Esophagus muscularis mucosa (tissue), 4 donors: Measurements from ENCODE around the gene TBC1D24. TPM values are rescaled to one million over a fixed set of nuclear protein-coding genes. Genes with fewer than 3 reads are reported as not detected.
A peak's percentile ranks its signal among the peaks of the same experiment; 100 is the strongest.

Experiments
- DNase-seq: peaks from one replicate; pipeline ENCODE4 v3.0.0-alpha.2; 2017; ENCODE audit errors: extremely low spot score
- H3K27ac ChIP-seq, 4 donors: fragments of 200-600 bp; sonication (generic); replicated peaks in 1 of 4; 1 replicate in 3 of 4; 2 replicates in 1 of 4; pipeline ENCODE4 v1.5.1; 2016 to 2019; ENCODE audit warnings: mild to moderate bottlenecking in 1 of 4
- H3K27me3 ChIP-seq, 4 donors: fragments of 200-600 bp; sonication (generic); one replicate each; pipeline versions ENCODE4 v1.5.1 to v1.6.0; 2016 to 2019
- H3K36me3 ChIP-seq, 4 donors: fragments of 200-600 bp; sonication (generic); one replicate each; pipeline ENCODE4 v1.5.1; 2016 to 2019
- H3K4me1 ChIP-seq, 4 donors: fragments of 200-600 bp; sonication (generic); one replicate each; pipeline ENCODE4 v1.5.1; 2016 to 2019
- H3K4me3 ChIP-seq, 4 donors: fragments of 200-600 bp; sonication (generic); 1 replicate in 2 of 4; 2 replicates in 2 of 4; pipeline ENCODE4 v1.5.1; 2016 to 2019; ENCODE audit warnings: mild to moderate bottlenecking in 4 of 4, moderate library complexity in 1 of 4
- H3K9me3 ChIP-seq, 4 donors: fragments of 200-600 bp; sonication (generic); 1 replicate in 3 of 4; 2 replicates in 1 of 4; pipeline ENCODE4 v1.5.1; 2016 to 2019
- EP300 ChIP-seq: sonication (generic); formaldehyde crosslinking; IDR thresholded peaks from one replicate; pipeline ENCODE4 v1.6.1; 2017; ENCODE audit warnings: antibody characterized with exemption
- POLR2A ChIP-seq: fragments of 450-650 bp; IDR thresholded peaks from one replicate; pipeline ENCODE4 v1.6.1; 2017; ENCODE audit warnings: antibody characterized with exemption, moderate library complexity, mild to moderate bottlenecking, low read depth
- POLR2AphosphoS5 ChIP-seq, 2 donors: sonication (generic); formaldehyde crosslinking; IDR thresholded peaks; one replicate each; pipeline ENCODE4 v1.6.1; 2017; ENCODE audit warnings: antibody characterized with exemption in 2 of 2
- WGBS: methylation state at CpG from one replicate; pipeline ENCODE4 v1.1.5; 2018; 5-methylcytosine and 5-hydroxymethylcytosine counted together
- intact Hi-C: fragments of 100-400 bp; cut with DNase I; formaldehyde crosslinking; loops from one replicate; pipeline ENCODE4 v1.15.1; 2023
- total RNA-seq, 4 donors: library from RNA; depleted of rRNA; stranded (reverse); fragments of >200 nt; gene quantifications; one replicate each; pipeline versions ENCODE4 v1.1.0 to v1.2.1, GENCODE V29; 2016
- TF ChIP-seq, protein P1 (sequence below), 3 experiments: fragments of 200-600 bp in 2 of 3; fragments of 450-650 bp in 1 of 3; sonication (generic) in 2 of 3; IDR thresholded peaks; one replicate each; pipeline ENCODE4 v1.5.1; 2017 to 2019; ENCODE audit warnings: antibody characterized with exemption in 3 of 3, mild to moderate bottlenecking in 2 of 3, moderate library complexity in 1 of 3

TBC1D24 gene
- total RNA-seq, 4 donors from 2014 or later: 7.0 to 14.1 (median 11.5) TPM

- H3K36me3 ChIP-seq: peaks cover 13 to 46% (median 30%) of the 10 kb centered on the region in 4 donors
- intact Hi-C loops: loop anchor here (2.0 to 10.0 kb wide), 4 partner anchors 43 to 236 kb away; partner anchors contain the start of genes ABCA3, CCNF and RNPS1
- TF ChIP-seq, protein P1, sequence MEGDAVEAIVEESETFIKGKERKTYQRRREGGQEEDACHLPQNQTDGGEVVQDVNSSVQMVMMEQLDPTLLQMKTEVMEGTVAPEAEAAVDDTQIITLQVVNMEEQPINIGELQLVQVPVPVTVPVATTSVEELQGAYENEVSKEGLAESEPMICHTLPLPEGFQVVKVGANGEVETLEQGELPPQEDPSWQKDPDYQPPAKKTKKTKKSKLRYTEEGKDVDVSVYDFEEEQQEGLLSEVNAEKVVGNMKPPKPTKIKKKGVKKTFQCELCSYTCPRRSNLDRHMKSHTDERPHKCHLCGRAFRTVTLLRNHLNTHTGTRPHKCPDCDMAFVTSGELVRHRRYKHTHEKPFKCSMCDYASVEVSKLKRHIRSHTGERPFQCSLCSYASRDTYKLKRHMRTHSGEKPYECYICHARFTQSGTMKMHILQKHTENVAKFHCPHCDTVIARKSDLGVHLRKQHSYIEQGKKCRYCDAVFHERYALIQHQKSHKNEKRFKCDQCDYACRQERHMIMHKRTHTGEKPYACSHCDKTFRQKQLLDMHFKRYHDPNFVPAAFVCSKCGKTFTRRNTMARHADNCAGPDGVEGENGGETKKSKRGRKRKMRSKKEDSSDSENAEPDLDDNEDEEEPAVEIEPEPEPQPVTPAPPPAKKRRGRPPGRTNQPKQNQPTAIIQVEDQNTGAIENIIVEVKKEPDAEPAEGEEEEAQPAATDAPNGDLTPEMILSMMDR (IDR thresholded peaks at IDR 0.05): no peak
- no peak for TF ChIP-seq POLR2A
- no peak for TF ChIP-seq EP300
- TF ChIP-seq POLR2AphosphoS5 (IDR thresholded peaks at IDR 0.05): no peak
- no peaks in the 10 kb centered on the region for H3K9me3 ChIP-seq
- peaks cover 42 to 48% (median 45%) of the 10 kb centered on the region in 4 donors for H3K4me1 ChIP-seq
- H3K27me3 ChIP-seq: no peaks in the 10 kb centered on the region
- H3K4me3 ChIP-seq: no peak overlapping the region
- H3K27ac ChIP-seq: no peak overlapping the region
- DNase-seq: no peak
- 89% methylated on average over 8 of the region's 20 CpGs for WGBS
Measured at GRCh38 chr16:2500430-2500917, 25.5 kb downstream of the TBC1D24 start.

DNA sequence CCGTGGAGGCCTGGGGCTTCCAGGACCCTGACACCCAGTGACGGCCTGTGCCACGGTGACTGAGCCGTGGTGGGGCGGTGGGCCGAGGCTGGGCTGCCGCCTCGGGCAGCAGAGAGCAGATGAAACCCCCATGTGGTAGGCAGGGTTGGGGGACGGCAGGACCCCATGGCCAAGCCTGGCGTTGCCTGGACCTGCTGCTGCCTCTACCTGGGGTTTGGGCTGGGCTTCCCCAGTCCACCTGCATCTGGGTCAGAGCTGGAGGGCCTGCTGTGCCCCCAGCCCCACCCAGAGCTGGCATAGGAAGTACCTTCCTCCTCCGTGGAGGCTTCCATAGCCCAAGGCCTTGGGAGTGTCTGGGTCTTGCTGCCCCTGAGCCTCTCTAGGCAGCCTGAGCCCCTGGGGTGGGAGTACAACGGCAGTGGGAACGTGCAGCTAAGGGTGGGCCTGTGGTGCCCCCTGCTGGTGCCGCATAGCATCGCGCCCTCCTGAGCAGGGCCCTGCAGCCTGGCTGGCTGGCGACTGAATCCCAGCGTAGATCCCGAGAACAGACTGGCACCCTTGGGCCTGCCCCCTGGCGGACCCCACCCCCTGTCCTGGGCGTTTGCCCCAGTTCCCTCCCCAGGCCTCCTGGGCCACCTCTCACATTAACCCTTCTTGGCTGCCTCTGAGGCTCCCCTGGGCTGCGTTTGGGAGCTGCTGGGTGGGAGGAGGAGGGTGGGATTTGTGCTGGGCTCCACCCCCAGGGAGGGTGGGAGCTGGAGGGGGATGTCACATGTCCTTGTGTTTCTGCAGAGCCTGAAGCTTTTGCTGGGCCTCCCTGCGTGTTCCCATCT is 26.2 kb downstream of the TBC1D24 start:
- H3K27ac ChIP-seq: peak overlapping the region in 3 of 4 donors; percentile 52 to 59 (median 53)
- WGBS: 10% methylated on average over 2 of the region's 23 CpGs
- peak; percentile 96 for DNase-seq
- intact Hi-C loops: loop anchor here (2.0 to 10.0 kb wide), 4 partner anchors 44 to 236 kb away; partner anchors contain the start of genes ABCA3, CCNF and RNPS1
- no peaks in the 10 kb centered on the region for H3K27me3 ChIP-seq
- peaks cover 10 to 42% (median 28%) of the 10 kb centered on the region in 4 donors for H3K36me3 ChIP-seq
- H3K4me3 ChIP-seq: peak overlapping the region; percentile 36 to 52 (median 40)
- H3K4me1 ChIP-seq: peaks cover 42 to 48% (median 45%) of the 10 kb centered on the region in 4 donors
- TF ChIP-seq, protein P1 (IDR thresholded peaks at IDR 0.05): peak in 2 of 3 experiments; percentile 96 to 97
- TF ChIP-seq EP300 (no peak), POLR2A (peak; percentile 22), POLR2AphosphoS5 (IDR thresholded peaks at IDR 0.05) (peak in 1 of 2 donors; percentile 59)
- no peaks in the 10 kb centered on the region for H3K9me3 ChIP-seq

DNA sequence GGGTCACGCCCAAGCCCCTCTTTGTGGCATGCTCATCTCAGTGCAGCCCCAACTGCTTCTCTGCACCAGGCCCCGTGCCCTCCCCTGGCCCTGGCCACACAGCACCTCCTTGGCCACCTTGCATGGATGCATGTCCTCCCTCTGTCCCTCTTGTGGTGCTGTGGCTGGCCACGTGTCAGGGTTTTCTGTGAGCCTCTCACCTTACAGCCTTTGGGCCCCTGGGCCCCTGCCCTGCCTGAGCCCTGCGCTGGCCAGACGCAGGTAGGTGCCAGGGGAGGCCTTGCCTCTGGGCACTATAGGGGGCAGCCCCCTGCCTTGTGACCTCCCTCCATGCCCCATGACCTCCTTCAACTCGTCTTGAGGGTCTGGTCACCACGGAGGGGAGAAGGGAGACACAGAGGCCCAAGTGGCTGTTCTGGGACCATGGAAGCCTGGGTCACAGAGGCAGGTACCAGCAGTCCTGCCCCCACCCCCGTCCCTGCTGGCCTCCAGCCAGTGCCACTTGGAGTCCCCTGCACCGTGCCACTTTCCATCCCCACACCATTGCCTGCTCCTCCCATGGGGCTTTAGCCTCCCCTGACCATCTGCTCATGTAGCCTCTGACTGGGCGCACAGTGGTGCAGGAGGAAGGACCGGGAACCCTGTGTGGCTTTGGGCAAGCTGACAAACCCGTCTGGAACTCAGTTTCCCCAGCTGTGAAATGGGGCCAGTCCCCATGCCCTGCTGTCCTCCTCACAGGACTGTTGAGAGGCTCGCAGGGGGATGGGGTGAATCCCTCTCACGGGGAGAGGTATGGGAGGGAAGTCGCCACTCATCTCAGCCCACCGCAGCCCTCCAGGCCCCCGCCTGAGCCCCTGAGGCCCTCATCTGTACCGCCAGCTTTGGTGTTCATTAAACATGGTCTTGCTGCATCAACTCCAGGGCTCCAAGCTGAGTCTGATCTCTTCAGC is 27.3 kb downstream of the TBC1D24 start:
- intact Hi-C loops: loop anchor here (2.0 to 10.0 kb wide), 4 partner anchors 45 to 237 kb away; partner anchors contain the start of genes ABCA3, CCNF and RNPS1
- TF ChIP-seq POLR2A (no peak), POLR2AphosphoS5 (IDR thresholded peaks at IDR 0.05) (no peak), EP300 (no peak)
- TF ChIP-seq, protein P1 (IDR thresholded peaks at IDR 0.05): no peak
- peak overlapping the region in 1 of 4 donors; percentile 40 for H3K4me3 ChIP-seq
- H3K27me3 ChIP-seq: no peaks in the 10 kb centered on the region
- 62% methylated on average over 6 of the region's 18 CpGs for WGBS
- H3K9me3 ChIP-seq: no peaks in the 10 kb centered on the region
- peaks cover 37 to 43% (median 41%) of the 10 kb centered on the region in 4 donors for H3K4me1 ChIP-seq
- H3K27ac ChIP-seq: peak overlapping the region in 2 of 4 donors; percentile 53 to 59
- no peak for DNase-seq
- peaks cover 0 to 31% (median 17%) of the 10 kb centered on the region in 4 donors for H3K36me3 ChIP-seq

DNA sequence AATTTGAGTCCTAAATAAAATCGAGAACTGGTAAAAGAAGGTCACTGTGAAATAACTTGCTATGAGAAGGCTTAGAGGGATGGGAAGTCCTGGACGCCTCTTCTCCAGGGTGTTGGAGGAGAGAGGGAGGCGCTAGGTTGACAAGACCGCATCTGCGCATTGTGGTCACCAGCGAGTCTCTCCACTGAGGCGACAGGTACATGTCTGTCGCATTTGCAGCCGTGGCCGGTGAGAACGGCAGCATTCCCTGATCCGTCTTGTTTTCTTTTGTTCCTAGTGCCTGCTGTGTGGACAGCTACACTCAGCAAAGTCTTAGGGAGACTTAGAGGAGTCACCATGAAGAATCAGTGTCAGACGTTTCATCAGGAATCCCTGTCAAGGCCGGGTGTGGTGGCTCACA is 30.8 kb downstream of the TBC1D24 start:
- no peaks in the 10 kb centered on the region for H3K9me3 ChIP-seq
- intact Hi-C loops: loop anchor here (10.0 kb wide), 1 partner anchor 241 kb away; the partner anchor contains the start of gene RNPS1
- no peak for DNase-seq
- no peaks in the 10 kb centered on the region for H3K27me3 ChIP-seq
- peaks cover 0 to 3% (median 0%) of the 10 kb centered on the region in 4 donors for H3K36me3 ChIP-seq
- no peak overlapping the region for H3K27ac ChIP-seq
- no peak for TF ChIP-seq POLR2A
- no peak for TF ChIP-seq EP300
- TF ChIP-seq POLR2AphosphoS5 (IDR thresholded peaks at IDR 0.05): no peak
- TF ChIP-seq, protein P1 (IDR thresholded peaks at IDR 0.05): no peak
- peaks cover 18 to 24% (median 22%) of the 10 kb centered on the region in 4 donors for H3K4me1 ChIP-seq
- WGBS: 89% methylated on average over 11 of the region's 14 CpGs
- H3K4me3 ChIP-seq: no peak overlapping the region
